Endothelial cell of umbilical vein (primary cell): ENCODE data around the gene ACP4. TPM values are rescaled to one million over a fixed set of nuclear protein-coding genes. Genes with fewer than 3 reads are reported as not detected.
"Not testable (repeated sequence)": the region's sequence is repeated elsewhere in the genome, so short reads cannot be mapped to it uniquely, and the experiment has no call there.

Source experiments
- BruUV-seq: library from RNA; stranded (reverse); fragments of 400-500 nt; replicated peaks from 2 replicates; lab custom pipeline; 2021; lab: Mats Ljungman, UMichigan
- CTCF ChIA-PET: fragments of 300-600, 350-600 bp; sonication (Branson Sonifier 250); formaldehyde crosslinking; loops from one replicate; lab custom pipeline; 2021; ENCODE audit warnings: antibody characterized with exemption, inconsistent platforms; lab: Charles Lee
- POLR2A ChIA-PET: fragments of 300-600, 350-600 bp; sonication (Branson Sonifier 250); formaldehyde crosslinking; loops from one replicate; lab custom pipeline; 2021; ENCODE audit warnings: antibody characterized with exemption, inconsistent platforms; lab: Charles Lee
- DNase-seq: peaks from one replicate; pipeline ENCODE4 v3.0.0-alpha.2; 2011; ENCODE audit warnings: low read depth, low spot score
- FAIRE-seq: peaks from 2 replicates; lab custom pipeline; 2011; peaks lifted over from hg19 to GRCh38; lab: Jason Lieb, UNC
- H2AFZ ChIP-seq: 2 replicates; pipeline ENCODE4 v1.6.0; 2012; ENCODE audit warnings: low read depth, low read length, control low read depth, inconsistent platforms
- H3K27ac ChIP-seq: 2 replicates; pipeline ENCODE4 v1.5.1; 2011; ENCODE audit warnings: low read depth, mild to moderate bottlenecking, control low read depth, low read length, moderate library complexity; ENCODE audit not compliant: insufficient read depth
- H3K27me3 ChIP-seq, 2 experiments: 2 replicates each; pipeline versions ENCODE4 v1.6.0 to v1.6.1; 2011; ENCODE audit warnings: low read length in 2 of 2, mixed read lengths in 1 of 2; ENCODE audit not compliant: control insufficient read depth in 2 of 2, insufficient read depth in 2 of 2
- H3K36me3 ChIP-seq, 2 experiments: 2 replicates in 1 of 2; 3 replicates in 1 of 2; pipeline ENCODE4 v1.5.1; 2011; ENCODE audit warnings: low read length in 2 of 2, mild to moderate bottlenecking in 1 of 2, moderate library complexity in 1 of 2; ENCODE audit not compliant: control insufficient read depth in 2 of 2, insufficient read depth in 2 of 2; ENCODE audit errors: extremely low read depth in 1 of 2
- H3K4me1 ChIP-seq: 3 replicates; pipeline ENCODE4 v1.5.1; 2011; ENCODE audit warnings: mild to moderate bottlenecking, low read length; ENCODE audit not compliant: control insufficient read depth, insufficient read depth; ENCODE audit errors: extremely low read depth
- H3K4me2 ChIP-seq: 2 replicates; pipeline ENCODE4 v1.6.1; 2011; ENCODE audit warnings: low read length, control low read depth, mixed read lengths; ENCODE audit not compliant: insufficient read depth
- H3K4me3 ChIP-seq, 3 experiments: fragments of 200-600 bp in 1 of 3; sonication (generic), shearing (Covaris generic) in 1 of 3; replicated peaks in 1 of 3; 2 replicates each; pipeline ENCODE4 v1.5.1; 2011 to 2016; ENCODE audit warnings: control low read depth in 3 of 3, low read length in 3 of 3, mild to moderate bottlenecking in 2 of 3, inconsistent platforms in 1 of 3, low read depth in 1 of 3, moderate library complexity in 1 of 3; ENCODE audit not compliant: insufficient read depth in 1 of 3
- H3K79me2 ChIP-seq: 2 replicates; pipeline ENCODE4 v1.6.0; 2012; ENCODE audit warnings: low read length, inconsistent platforms; ENCODE audit not compliant: control insufficient read depth, insufficient read depth
- H3K9ac ChIP-seq: replicated peaks from 2 replicates; pipeline ENCODE3; 2011; ENCODE audit warnings: low read length, control low read depth; ENCODE audit not compliant: insufficient read depth; ENCODE audit errors: extremely low read depth
- H3K9me1 ChIP-seq: replicated peaks from 3 replicates; pipeline ENCODE4 v1.6.0; 2011; ENCODE audit warnings: mild to moderate bottlenecking, low read length; ENCODE audit not compliant: control insufficient read depth, insufficient read depth; ENCODE audit errors: extremely low read depth
- H3K9me3 ChIP-seq: replicated peaks from 2 replicates; pipeline ENCODE4 v1.5.1; 2012; ENCODE audit warnings: low read length, inconsistent platforms; ENCODE audit not compliant: control insufficient read depth, insufficient read depth
- H4K20me1 ChIP-seq: replicated peaks from 2 replicates; pipeline ENCODE3; 2011; ENCODE audit warnings: mild to moderate bottlenecking, low read length; ENCODE audit not compliant: control insufficient read depth, insufficient read depth; ENCODE audit errors: extremely low read depth
- EZH2 ChIP-seq: IDR thresholded peaks from 2 replicates; pipeline ENCODE4 v1.6.1; 2012; ENCODE audit warnings: borderline replicate concordance, low read depth, mild to moderate bottlenecking, moderate library complexity, low read length, inconsistent platforms; ENCODE audit not compliant: severe bottlenecking
- FOS ChIP-seq: IDR thresholded peaks from 2 replicates; pipeline ENCODE4 v1.6.1; 2011; ENCODE audit warnings: mild to moderate bottlenecking, low read length, moderate library complexity, borderline replicate concordance; ENCODE audit not compliant: insufficient read depth
- GATA2 ChIP-seq: IDR thresholded peaks from 2 replicates; pipeline ENCODE4 v1.7.0; 2011; ENCODE audit warnings: low read depth, mild to moderate bottlenecking, moderate library complexity, mixed read lengths, low read length; ENCODE audit not compliant: insufficient read length, insufficient read depth
- JUN ChIP-seq: IDR thresholded peaks from 2 replicates; pipeline ENCODE4 v1.6.1; 2011; ENCODE audit warnings: borderline replicate concordance, low read depth; ENCODE audit not compliant: insufficient read length, insufficient read depth
- MYC ChIP-seq: IDR thresholded peaks from one replicate; pipeline ENCODE4 v1.6.1; 2011; ENCODE audit warnings: mild to moderate bottlenecking, low read depth, low read length
- POLR2A ChIP-seq: IDR thresholded peaks from 2 replicates; pipeline ENCODE4 v1.6.1; 2012; ENCODE audit warnings: low read depth, mild to moderate bottlenecking, control low read depth, low read length
- POLR2AphosphoS5 ChIP-seq: IDR thresholded peaks from 2 replicates; pipeline ENCODE4 v1.6.1; 2012; ENCODE audit warnings: low read depth, mild to moderate bottlenecking, control low read depth, low read length, moderate library complexity; ENCODE audit not compliant: insufficient read depth
- dilution Hi-C: fragments of 300-500 bp; cut with MboI; formaldehyde crosslinking; loops from one replicate; pipeline ENCODE4 v1.15.0; 2019; ENCODE audit warnings: low sequenced_read_pairs; ENCODE audit not compliant: extremely low pct_ligation_motif_present
- intact Hi-C: fragments of 100-400 bp; cut with micrococcal nuclease; formaldehyde crosslinking; loops from one replicate; pipeline ENCODE4 v1.10.0; 2022
- polyA plus RNA-seq, 4 experiments: library from polyadenylated mRNA; depleted of rRNA in 3 of 4; stranded (reverse) in 3 of 4; unstranded in 1 of 4; fragments of >200 nt; gene quantifications; 2 replicates each; pipeline versions ENCODE4 v1.2.1 to v1.2.3, GENCODE V29; 2011 to 2012; ENCODE audit warnings: missing spikeins in 1 of 4
- total RNA-seq: library from RNA; stranded (reverse); gene quantifications from 2 replicates; pipeline ENCODE4 v1.2.3, GENCODE V29; 2021
- TF ChIP-seq, protein P1 (sequence below), 2 donors: IDR thresholded peaks; 1 replicate in 1 of 2; 2 replicates in 1 of 2; pipeline ENCODE4 v1.5.1; 2011; ENCODE audit warnings: low read length in 2 of 2, mild to moderate bottlenecking in 2 of 2, moderate library complexity in 2 of 2, control low read depth in 1 of 2, inconsistent platforms in 1 of 2, low read depth in 1 of 2; ENCODE audit not compliant: insufficient read depth in 1 of 2; ENCODE audit errors: extremely low read depth in 1 of 2
- TF ChIP-seq, protein P2 (sequence below): IDR thresholded peaks from 2 replicates; pipeline ENCODE4 v1.6.1; 2011; ENCODE audit not compliant: insufficient read depth, insufficient read length

Gene ACP4
- total and polyA plus RNA-seq, 2 donors (not counting 3 experiments of a cell fraction or from before 2014, with no cell fraction given) = not detected

DNA sequence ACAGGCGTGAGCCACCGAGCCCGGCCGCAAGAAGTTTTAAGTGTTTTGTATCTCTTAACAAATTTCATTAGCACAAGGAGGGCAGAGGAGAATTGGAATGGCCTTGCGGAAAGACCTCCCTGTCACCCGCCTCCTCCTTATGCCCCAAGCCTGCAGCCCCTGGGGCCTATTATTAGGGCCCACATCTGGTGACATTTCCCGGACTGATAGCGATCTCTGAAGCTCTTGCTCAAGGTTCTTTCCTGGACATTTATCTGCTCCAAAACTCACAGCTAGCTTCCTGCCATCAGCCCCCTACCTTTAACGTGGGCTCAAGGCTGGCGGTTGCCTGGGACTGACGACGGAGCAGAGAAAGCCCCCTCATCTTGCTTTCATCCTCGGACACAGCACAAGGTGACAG is 26.7 kb upstream of the ACP4 start:
- intact Hi-C loops, H3K9ac ChIP-seq, H3K9me3 ChIP-seq, H3K27me3 ChIP-seq, FAIRE-seq, H4K20me1 ChIP-seq, dilution Hi-C loops, H3K9me1 ChIP-seq, H3K4me1 ChIP-seq, H3K36me3 ChIP-seq, BruUV-seq, H3K4me3 ChIP-seq, H3K27ac ChIP-seq, DNase-seq, H3K79me2 ChIP-seq, H2AFZ ChIP-seq, POLR2A ChIA-PET, H3K4me2 ChIP-seq: not testable (repeated sequence)
- CTCF ChIA-PET = interaction anchor here (1.3 to 4.2 kb wide), 4 partner anchors 10 to 94 kb away, joined by 4 to 28 read pairs (median 5); no protein-coding TSS in a partner anchor

DNA sequence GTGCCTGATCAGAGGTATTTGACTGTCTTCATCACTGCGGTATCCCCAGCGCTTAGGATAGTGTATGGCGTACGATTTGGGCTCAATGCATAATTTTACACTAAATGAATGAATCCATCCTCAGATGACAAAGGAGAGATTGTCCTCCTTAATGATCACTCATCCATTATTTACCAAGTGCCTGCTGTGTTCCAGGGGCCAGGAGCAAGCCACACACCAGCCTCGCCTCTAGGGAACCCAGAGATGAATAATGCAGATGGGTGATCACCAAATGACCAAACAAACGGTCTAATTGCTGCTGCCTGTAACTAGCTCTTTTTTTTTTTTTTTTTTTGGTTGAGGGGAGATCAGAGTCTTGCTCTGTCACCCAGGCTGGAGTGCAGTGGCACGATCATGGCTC is 25.8 kb upstream of the ACP4 start:
- no peak for FAIRE-seq
- no peaks in the 10 kb centered on the region for H3K4me1 ChIP-seq
- H3K27ac ChIP-seq = no peak overlapping the region
- no peak overlapping the region for H3K9ac ChIP-seq
- H2AFZ ChIP-seq = no peak overlapping the region
- H3K79me2 ChIP-seq = no peaks in the 10 kb centered on the region
- intact Hi-C loops (no loop called here), dilution Hi-C loops (no loop called here)
- ChIA-PET CTCF (interaction anchor here (0.6 to 4.2 kb wide), 2 partner anchors 11 to 335 kb away, joined by 3 to 28 read pairs; no protein-coding TSS in a partner anchor), POLR2A (no interaction called here)
- H3K9me1 ChIP-seq = no peaks in the 10 kb centered on the region
- no peaks in the 10 kb centered on the region for H4K20me1 ChIP-seq
- H3K27me3 ChIP-seq = no peaks in the 10 kb centered on the region
- H3K9me3 ChIP-seq = no peaks in the 10 kb centered on the region
- no TSS peak for BruUV-seq
- TF ChIP-seq FOS (no peak), JUN (no peak), EZH2 (no peak), POLR2A (no peak), GATA2 (no peak), MYC (no peak), POLR2AphosphoS5 (no peak)
- TF ChIP-seq, protein P1, sequence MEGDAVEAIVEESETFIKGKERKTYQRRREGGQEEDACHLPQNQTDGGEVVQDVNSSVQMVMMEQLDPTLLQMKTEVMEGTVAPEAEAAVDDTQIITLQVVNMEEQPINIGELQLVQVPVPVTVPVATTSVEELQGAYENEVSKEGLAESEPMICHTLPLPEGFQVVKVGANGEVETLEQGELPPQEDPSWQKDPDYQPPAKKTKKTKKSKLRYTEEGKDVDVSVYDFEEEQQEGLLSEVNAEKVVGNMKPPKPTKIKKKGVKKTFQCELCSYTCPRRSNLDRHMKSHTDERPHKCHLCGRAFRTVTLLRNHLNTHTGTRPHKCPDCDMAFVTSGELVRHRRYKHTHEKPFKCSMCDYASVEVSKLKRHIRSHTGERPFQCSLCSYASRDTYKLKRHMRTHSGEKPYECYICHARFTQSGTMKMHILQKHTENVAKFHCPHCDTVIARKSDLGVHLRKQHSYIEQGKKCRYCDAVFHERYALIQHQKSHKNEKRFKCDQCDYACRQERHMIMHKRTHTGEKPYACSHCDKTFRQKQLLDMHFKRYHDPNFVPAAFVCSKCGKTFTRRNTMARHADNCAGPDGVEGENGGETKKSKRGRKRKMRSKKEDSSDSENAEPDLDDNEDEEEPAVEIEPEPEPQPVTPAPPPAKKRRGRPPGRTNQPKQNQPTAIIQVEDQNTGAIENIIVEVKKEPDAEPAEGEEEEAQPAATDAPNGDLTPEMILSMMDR (IDR thresholded peaks at IDR 0.05; ENCODE audit: extremely low read depth in 1 of 2, insufficient read depth in 1 of 2, low read depth in 1 of 2, low read length in 2 of 2) = no peak
- TF ChIP-seq, protein P2, sequence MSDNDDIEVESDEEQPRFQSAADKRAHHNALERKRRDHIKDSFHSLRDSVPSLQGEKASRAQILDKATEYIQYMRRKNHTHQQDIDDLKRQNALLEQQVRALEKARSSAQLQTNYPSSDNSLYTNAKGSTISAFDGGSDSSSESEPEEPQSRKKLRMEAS = no peak
- H3K36me3 ChIP-seq = no peaks in the 10 kb centered on the region
- DNase-seq = no peak
- H3K4me2 ChIP-seq = no peak overlapping the region
- no peak overlapping the region for H3K4me3 ChIP-seq

DNA sequence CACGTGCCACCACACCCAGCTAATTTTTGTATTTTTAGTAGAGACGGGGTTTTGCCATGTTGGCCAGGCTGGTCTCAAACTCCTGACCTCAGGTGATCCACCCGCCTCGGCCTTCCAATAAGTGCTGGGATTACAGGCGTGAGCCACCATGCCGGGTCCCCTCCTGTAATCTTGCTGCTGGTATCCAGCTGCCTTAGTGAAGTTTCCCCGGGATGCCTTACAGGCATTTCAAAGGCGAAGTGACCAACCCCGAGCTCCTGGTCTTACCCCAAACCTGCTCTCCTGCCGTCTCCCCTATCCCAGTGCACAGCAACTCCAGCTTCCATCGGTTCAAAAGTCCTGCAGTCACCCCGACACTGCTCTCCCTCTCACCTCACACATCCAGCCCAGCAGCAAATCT is 23.5 kb upstream of the ACP4 start:
- H3K4me1 ChIP-seq, H3K27me3 ChIP-seq, H3K79me2 ChIP-seq, intact Hi-C loops, CTCF ChIA-PET, H3K9me1 ChIP-seq, H2AFZ ChIP-seq, H3K36me3 ChIP-seq, H3K4me3 ChIP-seq, H3K27ac ChIP-seq, dilution Hi-C loops, POLR2A ChIA-PET, FAIRE-seq, DNase-seq, BruUV-seq, H3K9ac ChIP-seq, H3K9me3 ChIP-seq, H3K4me2 ChIP-seq, H4K20me1 ChIP-seq: not testable (repeated sequence)
